Lower leg skin (tissue), 4 donors: ENCODE measurements around the gene NUDT8. TPM values are rescaled to one million over a fixed set of nuclear protein-coding genes. Genes with fewer than 3 reads are reported as not detected.

Experiments
- DNase-seq, 2 donors: peaks; one replicate each; pipeline ENCODE4 v3.0.0-alpha.2; 2019; ENCODE audit warnings: low spot score in 2 of 2
- H3K4me3 ChIP-seq: fragments of 200-600 bp; sonication (generic); 2 replicates; pipeline ENCODE4 v1.5.1; 2017; ENCODE audit warnings: mild to moderate bottlenecking, low read depth; ENCODE audit not compliant: poor library complexity, severe bottlenecking
- CTCF ChIP-seq, 3 donors: fragments of 450-650 bp; IDR thresholded peaks; one replicate each; pipeline ENCODE4 v1.5.1; 2016; ENCODE audit warnings: antibody characterized with exemption in 3 of 3, mild to moderate bottlenecking in 3 of 3, moderate library complexity in 2 of 3
- POLR2A ChIP-seq, 2 donors: fragments of 450-650 bp; IDR thresholded peaks; one replicate each; pipeline ENCODE4 v1.6.1; 2016 to 2017; ENCODE audit warnings: antibody characterized with exemption in 2 of 2, mild to moderate bottlenecking in 1 of 2, moderate library complexity in 1 of 2
- WGBS, 2 donors: methylation state at CpG; one replicate each; pipeline ENCODE4 v1.1.5; 2018; 5-methylcytosine and 5-hydroxymethylcytosine counted together
- intact Hi-C: fragments of 100-400 bp; cut with DNase I; formaldehyde crosslinking; loops from one replicate; pipeline ENCODE4 v1.15.0; 2023; ENCODE audit warnings: low total_unique reads
- total RNA-seq, 4 donors: library from RNA; depleted of rRNA; stranded (reverse); fragments of >200 nt; gene quantifications; one replicate each; pipeline ENCODE4 v1.1.0, GENCODE V29; 2016

Gene NUDT8
- total RNA-seq, 4 donors from 2014 or later = 42.1 to 89.4 (median 55.1) TPM

GRCh38 chr11:67633758-67634365, 4.1 kb upstream of the NUDT8 start:
- TF ChIP-seq POLR2A (IDR thresholded peaks at IDR 0.05) = no peak
- TF ChIP-seq CTCF (IDR thresholded peaks at IDR 0.05) = no peak
- peak in 1 of 2 donors; percentile 78 for DNase-seq
- intact Hi-C loops = no loop called here
- 78 to 88% methylated on average over 8 to 22 of the region's 22 CpGs for WGBS, 2 donors
- no peak overlapping the region for H3K4me3 ChIP-seq

GRCh38 chr11:67632982-67633755, 3.4 kb upstream of the NUDT8 start:
- TF ChIP-seq POLR2A (IDR thresholded peaks at IDR 0.05) = no peak
- no peak for TF ChIP-seq CTCF (IDR thresholded peaks at IDR 0.05)
- H3K4me3 ChIP-seq = no peak overlapping the region
- WGBS, 2 donors = 90 to 93% methylated on average over 30 of the region's 30 CpGs
- intact Hi-C loops = no loop called here
- DNase-seq = peak in 1 of 2 donors; percentile 73

- no peak overlapping the region for H3K4me3 ChIP-seq
- intact Hi-C loops = no loop called here
- TF ChIP-seq CTCF (IDR thresholded peaks at IDR 0.05) (no peak), POLR2A (IDR thresholded peaks at IDR 0.05) (no peak)
- 79 to 80% methylated on average over 12 of the region's 12 CpGs for WGBS, 2 donors
- DNase-seq = no peak
Measured at GRCh38 chr11:67632175-67632981, 2.6 kb upstream of the NUDT8 start.

- intact Hi-C loops = no loop called here
- no peak for DNase-seq
- TF ChIP-seq POLR2A (IDR thresholded peaks at IDR 0.05) (no peak), CTCF (IDR thresholded peaks at IDR 0.05) (no peak)
- H3K4me3 ChIP-seq = no peak overlapping the region
- WGBS, 2 donors = 87 to 95% methylated on average over 2 of the region's 2 CpGs
Measured at GRCh38 chr11:67631853-67632174, 2.1 kb upstream of the NUDT8 start.

- DNase-seq = peak in 1 of 2 donors; percentile 86
- intact Hi-C loops = no loop called here
Measured at GRCh38 chr11:67631411-67631810, 1.7 kb upstream of the NUDT8 start.

More at GRCh38 chr11:67631411-67631810, 1.7 kb upstream of the NUDT8 start:
- H3K4me3 ChIP-seq = no peak overlapping the region
- WGBS, 2 donors = 71 to 81% methylated on average over 6 to 7 of the region's 7 CpGs
- TF ChIP-seq CTCF (IDR thresholded peaks at IDR 0.05) (no peak), POLR2A (IDR thresholded peaks at IDR 0.05) (no peak)
